NCI-H510A treated with DMSO at 0.1 percent for 48 hours (cell line): ENCODE measurements around the gene AHSP.
"Not testable (repeated sequence)": the region's sequence is repeated elsewhere in the genome, so short reads cannot be mapped to it uniquely, and the experiment has no call there.

Source experiments
- DNase-seq: peaks from one replicate; lab custom pipeline; 2025; lab: John Stamatoyannopoulos, UW

Gene AHSP, protein sequence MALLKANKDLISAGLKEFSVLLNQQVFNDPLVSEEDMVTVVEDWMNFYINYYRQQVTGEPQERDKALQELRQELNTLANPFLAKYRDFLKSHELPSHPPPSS

DNA sequence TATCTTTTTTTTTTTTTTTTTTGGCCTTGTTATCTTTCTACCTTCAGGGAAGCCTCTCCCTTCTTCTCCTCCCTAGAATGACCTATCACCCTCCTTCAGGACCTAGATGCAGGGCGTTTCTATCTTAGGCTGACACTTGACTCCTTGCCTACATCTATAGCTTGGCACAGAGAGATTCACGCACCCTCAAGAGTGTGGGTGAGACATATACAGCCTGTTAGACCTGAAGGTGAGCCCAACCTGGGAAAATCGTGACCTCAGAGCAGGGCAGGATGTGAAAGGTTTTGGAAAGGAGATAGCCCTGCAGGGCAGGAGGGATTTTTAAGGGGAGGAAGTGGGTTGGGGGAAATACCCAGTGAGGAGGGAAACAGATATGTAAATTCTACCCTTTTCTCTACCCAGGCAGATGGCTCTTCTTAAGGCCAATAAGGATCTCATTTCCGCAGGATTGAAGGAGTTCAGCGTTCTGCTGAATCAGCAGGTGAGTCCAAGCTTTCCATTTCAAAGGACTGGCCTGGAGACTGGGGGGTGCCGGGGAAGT, at the start of gene AHSP:
TSS of gene AHSP (plus strand) at position 167 of the 541 bp plus-strand sequence. CDS start at position 407, 240 bp downstream.
- no peak for DNase-seq

DNA sequence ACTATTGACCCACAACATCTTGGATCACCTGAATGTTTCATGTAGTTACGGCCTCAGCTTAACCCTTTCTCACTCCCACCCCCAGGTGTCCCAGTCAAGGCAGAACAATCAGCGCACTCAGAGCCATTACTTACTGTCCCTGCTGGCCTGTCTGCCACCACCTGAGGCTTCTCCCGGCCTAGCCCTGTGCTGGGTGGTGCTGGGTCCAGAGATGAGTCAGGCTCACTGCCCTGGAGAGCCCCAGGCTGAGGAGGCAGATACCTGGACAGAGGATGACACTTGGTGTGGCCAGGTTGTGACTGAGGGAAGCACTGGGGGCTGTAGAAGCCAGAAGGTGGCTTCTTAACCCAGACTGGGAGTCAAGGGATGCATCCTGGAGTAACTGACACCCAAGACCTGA, 48.7 kb upstream of the AHSP start:
- no peak for DNase-seq

DNA sequence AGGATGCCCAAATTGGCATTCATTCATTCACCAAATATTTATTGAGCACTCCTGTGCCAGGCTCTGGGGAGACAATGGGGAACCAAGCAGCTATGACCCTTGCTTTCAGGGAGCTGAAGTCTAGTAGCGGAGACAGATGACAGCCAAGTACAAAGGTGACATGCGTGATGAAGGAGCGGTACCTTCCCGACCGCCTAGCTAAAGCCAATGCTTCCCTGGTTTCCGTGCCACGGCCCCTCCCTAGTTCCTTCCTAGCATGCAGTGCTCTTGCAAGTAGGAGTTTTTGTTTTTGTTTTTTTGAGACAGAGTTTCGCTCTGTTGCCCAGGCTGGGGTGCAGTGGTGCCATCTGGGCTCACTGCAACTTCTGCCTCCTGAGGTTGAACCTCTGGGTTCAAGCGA, 47.9 kb upstream of the AHSP start:
- DNase-seq = no peak

DNA sequence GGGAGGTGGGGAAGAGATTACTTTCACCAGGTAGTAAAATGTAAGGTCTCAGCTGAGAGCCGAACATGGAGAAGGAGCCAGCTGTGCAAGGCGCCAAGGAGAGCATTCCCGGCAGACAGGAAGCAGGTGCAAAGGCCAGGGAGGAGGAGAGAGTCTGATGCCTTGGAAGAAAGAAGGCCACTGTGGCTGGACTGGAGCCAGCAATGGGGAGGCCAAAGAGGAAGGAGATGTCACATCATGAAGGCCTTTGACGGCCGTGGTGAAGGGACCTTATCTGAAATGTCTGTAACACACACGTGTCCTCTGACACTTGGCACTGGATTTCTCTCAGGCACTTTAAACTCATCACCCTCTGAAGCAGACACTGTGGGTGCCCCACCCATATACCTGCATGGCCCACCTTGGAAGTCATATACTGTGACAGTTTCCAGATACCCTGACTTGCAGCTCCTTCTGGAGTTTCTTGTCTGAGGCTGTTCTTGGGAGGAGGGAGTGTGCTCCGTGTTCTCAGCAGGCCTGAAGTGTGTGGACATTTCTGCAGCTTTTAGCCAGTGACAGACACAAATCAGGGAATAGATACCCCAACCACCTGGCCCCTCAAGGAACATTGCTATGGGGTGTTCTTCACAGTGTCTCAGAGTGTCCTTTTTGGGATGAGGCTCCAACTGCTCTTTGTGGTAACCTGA, 46.7 kb upstream of the AHSP start:
- peak; percentile 10 for DNase-seq

DNA sequence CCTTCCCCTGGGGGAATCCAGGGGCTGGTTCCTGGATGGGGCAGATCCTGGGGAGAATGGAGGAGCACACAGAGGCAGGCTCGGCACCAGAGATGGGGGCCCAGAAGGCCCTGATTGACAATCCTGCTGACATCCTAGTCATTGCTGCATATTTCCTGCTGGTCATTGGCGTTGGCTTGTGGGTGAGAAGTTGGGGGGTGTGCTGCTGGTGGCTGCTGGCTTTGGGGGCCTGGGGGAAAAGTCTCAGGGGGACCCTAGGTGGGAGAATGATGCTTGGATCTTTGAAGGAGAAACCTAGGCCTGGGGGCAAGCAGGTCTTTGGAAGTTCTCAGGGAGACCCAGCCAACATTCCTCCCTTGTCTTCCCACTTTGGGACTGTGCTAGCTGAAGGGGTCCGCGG, 44.6 kb upstream of the AHSP start, which contains the start of gene SLC5A2:
TSS of gene SLC5A2 (plus strand) at position 43 of the 400 bp plus-strand sequence. CDS start at position 57, 14 bp downstream.
- no peak for DNase-seq

DNA sequence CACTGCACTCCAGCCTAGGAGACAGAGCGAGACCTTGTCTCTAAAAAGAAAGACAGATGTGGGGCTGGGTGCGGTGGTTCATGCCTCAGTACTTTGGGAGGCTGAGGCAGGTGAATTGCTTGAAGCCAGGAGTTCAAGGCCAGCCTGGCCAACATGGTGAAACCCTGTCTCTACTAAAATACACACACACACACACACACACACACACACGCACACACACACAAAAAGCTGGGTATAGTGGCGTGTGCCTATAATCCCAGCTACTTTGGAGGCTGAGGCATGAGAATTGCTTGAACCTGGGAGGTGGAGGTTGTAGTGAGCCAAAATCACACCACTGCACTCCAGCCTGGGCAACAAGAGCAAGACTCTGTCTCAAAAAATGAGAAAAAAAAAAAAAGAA, 43.7 kb upstream of the AHSP start:
- not testable (repeated sequence) for DNase-seq

DNA sequence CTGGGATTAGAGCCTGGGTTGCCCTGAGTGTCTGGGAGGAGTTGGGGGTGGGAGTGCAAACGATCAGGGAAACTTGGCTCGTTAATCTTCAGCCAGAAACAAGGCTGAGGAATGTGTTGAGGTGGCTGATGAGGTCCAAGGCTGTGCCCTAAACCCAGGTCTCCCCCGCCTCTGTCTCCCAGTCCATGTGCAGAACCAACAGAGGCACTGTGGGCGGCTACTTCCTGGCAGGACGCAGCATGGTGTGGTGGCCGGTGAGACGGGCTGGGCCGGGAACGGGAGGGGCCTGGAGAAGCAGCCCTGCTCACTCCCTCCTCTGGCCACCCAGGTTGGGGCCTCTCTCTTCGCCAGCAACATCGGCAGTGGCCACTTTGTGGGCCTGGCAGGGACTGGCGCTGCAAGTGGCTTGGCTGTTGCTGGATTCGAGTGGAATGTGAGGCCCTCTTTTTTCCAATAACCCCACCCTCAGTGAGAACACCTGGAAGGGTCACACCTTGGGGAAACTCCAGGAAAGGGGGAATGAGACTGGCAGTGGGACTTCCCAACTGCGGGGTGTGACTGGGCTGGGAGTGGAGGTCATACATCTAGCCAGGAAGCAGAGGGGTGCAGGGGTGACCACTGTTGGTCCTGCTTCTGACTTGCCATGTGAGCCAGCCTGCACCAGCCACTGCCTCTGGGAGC, 43.1 kb upstream of the AHSP start:
- no peak for DNase-seq

DNA sequence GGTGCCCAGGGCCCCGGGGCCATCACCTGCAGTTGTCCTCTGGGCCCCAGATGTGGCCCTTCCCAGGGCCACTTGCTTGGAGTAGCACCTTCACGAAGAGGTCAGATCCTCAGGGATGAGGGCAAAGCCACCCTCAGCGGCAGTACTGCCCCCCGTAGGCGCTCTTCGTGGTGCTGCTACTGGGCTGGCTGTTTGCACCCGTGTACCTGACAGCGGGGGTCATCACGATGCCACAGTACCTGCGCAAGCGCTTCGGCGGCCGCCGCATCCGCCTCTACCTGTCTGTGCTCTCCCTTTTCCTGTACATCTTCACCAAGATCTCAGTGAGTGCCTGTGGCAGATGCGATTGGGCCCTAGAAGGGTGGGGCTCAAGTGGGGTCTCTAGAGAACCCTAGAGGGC, 42.1 kb upstream of the AHSP start:
- DNase-seq = no peak

DNA sequence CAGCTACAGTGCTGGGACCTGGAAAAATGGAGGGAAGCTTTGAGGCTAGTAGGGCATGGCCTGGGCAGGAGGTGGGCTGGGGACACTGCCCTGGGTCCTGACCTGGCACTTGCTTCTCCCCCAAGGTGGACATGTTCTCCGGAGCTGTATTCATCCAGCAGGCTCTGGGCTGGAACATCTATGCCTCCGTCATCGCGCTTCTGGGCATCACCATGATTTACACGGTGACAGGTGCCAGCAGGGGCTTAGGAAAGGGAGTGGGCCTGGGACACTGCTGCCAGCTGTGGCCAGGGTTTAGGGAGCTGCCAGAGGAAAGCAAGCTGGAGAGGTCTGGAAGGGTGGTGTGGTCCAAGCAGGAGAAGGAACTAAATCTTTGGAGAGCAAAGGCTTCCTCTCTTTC, 41.7 kb upstream of the AHSP start:
- DNase-seq = no peak

DNA sequence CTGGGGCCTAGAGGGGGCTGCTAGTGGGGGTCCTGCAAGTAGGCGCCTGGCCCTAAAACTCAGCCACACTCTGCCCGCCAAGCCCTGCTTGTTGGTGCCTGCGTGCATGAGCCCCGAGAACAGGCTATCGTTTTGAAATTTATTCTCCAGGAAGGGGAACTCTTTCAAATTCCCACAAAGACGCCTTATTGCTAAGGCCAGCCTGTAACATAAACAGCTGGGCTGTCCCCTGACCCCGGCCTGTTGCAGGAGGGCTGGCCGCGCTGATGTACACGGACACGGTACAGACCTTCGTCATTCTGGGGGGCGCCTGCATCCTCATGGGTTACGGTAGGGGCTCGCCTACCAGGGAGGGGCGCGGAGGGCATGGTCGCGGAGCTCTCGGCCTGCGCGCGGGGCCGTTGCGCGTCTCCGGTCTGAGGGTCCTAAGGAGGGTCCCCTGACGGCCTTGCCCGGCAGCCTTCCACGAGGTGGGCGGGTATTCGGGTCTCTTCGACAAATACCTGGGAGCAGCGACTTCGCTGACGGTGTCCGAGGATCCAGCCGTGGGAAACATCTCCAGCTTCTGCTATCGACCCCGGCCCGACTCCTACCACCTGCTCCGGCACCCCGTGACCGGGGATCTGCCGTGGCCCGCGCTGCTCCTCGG, 40.5 kb upstream of the AHSP start:
- no peak for DNase-seq

DNA sequence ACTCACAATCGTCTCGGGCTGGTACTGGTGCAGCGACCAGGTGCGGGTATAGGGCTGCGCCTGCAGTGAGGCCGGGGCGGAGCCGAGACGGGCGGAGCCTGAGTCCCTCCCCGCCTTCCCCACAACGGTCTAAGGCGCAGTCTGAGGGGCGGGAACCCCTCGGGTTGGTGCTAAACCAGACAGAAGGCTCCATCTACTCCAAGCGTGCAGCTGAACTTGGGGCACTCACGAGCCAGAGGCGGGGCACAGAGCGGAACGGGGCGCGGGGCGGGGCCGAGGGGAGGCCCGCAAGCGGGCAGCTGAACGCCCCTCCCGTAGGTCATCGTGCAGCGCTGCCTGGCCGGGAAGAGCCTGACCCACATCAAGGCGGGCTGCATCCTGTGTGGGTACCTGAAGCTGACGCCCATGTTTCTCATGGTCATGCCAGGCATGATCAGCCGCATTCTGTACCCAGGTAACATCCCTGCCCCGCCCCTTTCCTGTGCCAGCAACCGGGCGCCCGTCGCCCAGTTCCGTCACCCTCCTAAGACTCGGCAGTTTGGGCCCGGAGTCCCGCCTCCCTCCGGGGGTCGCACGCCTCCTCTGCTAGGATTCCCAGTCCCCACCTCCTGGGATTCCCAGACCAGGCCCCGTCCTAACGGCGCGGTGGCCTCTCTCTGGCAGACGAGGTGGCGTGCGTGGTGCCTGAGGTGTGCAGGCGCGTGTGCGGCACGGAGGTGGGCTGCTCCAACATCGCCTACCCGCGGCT, 39.8 kb upstream of the AHSP start:
- peak; percentile 96 for DNase-seq

DNA sequence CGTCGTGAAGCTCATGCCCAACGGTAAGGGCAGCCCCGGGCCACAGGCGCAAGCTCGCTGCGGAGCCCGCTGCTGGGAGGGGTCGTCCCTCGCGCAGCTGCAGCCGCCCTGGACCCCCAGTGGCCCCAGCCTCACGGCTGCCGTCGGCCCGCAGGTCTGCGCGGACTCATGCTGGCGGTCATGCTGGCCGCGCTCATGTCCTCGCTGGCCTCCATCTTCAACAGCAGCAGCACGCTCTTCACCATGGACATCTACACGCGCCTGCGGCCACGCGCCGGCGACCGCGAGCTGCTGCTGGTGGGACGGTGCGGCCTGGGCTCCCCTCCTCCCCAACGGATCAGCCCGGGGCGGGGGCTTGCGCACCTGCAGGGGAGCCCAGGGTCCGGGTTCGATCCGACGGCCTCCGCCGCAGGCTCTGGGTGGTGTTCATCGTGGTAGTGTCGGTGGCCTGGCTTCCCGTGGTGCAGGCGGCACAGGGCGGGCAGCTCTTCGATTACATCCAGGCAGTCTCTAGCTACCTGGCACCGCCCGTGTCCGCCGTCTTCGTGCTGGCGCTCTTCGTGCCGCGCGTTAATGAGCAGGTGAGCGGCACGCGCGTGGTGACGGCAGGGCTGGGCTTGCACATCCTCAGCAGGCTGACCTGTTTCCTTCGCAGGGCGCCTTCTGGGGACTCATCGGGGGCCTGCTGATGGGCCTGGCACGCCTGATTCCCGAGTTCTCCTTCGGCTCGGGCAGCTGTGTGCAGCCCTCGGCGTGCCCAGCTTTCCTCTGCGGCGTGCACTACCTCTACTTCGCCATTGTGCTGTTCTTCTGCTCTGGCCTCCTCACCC, 39.0 kb upstream of the AHSP start:
- DNase-seq = peak; percentile 32

DNA sequence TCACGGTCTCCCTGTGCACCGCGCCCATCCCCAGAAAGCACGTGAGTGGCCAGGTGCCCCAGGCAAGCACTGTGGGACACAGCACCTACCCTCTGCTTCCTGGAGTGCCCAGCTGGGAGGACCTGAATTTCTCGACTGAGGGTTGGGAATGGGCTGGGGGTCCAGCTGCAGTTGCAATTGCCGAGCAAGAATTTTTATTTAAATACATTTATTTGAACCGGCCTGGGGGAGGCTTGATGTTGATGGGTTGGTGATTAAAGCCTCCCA, 38.5 kb upstream of the AHSP start:
- DNase-seq = no peak

DNA sequence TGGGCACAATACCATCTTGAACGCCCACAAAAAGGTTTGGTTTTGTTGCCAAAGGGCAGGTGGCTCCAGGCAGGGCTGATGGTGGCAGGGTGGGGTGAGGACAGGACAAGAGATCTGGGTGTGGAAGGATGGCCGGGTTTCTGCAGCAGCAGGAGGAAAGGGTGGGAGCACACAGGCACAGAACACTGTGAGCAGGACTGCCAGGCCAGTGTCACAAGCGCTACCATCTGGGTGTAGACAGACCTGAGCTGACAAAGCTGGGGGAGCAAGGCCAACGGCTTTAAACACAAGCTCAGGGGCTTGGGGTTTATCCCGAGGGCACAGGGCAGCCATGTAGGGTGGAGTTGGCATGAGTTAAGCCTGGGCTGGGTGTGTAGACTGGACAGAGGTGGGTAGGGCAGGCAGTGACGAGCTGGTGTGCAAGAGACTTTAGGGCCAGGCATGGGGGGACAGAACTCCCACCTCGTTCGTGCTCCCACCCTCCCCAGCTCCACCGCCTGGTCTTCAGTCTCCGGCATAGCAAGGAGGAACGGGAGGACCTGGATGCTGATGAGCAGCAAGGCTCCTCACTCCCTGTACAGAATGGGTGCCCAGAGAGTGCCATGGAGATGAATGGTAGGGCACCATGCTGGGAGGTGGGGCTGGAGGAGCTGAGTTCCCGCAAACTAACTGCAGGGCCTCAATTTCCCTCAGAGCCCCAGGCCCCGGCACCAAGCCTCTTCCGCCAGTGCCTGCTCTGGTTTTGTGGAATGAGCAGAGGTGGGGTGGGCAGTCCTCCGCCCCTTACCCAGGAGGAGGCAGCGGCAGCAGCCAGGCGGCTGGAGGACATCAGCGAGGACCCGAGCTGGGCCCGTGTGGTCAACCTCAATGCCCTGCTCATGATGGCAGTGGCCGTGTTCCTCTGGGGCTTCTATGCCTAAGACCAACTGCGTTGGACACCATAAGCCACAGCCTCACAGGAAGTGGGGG, 37.8 kb upstream of the AHSP start:
- DNase-seq = no peak

DNA sequence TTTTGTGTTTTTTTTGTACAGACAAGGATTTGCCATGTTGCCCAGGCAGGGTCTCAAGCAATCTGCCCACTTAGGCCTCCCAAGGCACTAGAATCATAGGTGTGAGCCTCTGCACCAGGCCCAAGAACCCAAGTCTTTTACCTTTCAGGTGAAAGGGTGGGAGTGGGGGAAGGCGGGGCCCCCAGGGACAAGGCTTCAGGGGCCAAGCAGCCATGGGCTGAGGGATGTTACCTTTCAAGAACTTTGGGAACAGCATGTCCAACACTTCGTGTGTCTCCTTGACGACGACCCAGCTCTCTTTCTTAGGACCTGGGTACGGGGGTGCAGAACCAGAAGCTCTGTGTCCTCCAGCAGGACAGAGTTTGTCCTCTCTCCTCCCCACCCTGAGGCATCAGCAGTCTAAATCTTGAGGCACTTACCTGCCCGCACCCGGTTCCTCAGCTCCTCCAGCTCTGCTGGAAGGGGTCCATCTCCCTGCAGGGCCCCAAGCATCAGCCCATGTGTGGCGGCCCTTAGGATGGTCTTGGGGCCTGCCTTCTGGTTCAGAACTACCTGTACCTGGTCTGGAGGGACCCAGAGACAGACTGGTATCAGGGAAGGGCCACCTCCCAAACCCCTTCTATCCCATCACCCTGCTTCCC, 35.8 kb upstream of the AHSP start:
- DNase-seq = no peak

DNA sequence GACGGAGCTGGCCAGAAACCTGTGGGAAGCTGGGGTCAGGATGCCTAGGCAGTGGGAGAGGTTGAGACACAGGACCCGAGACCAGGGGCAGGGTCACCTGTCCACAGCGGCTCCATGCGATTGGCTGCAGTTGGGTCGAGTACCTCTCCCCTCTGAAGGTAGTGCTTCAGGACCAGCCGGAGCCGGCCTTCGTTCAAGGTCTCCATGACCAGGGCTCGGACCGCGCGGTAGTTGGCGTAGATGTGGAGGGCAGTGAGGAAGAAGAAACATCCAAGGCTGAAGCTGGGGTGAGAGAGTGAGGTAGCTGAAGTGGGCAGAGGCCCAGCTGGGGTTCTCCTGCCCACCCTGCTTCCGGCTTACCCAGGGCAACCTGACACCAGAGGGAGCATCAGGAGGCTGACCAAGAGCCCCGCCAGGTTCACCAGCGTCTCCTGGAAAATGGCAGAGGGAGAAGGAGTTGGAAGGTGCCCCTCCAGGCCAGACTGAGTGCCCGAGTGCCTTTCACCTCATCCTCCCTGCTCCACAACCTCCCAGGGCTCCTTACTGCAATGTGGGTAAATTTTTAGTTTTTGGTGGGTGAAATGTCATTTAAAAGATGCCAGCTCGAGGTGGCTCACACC, 34.1 kb upstream of the AHSP start:
- DNase-seq = no peak

DNA sequence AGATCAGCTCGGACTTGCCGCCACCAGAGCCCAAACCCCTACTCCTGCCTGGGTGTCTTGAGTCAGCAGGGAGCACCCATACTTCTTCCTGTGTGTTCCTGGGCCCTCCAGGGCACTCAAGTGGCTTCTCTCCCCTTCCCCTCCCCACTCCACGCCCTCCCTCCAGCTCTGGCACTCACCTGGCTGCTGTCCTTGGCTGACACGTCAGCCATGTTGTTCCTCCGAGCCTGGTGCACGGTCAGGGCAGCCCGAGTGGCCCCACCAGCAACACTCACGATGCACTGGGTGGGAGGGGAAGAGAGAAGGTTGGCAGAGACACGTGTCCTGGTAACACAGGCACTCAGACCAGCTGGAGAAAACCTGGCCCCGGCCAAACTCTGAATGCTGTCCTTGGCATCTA, 31.0 kb upstream of the AHSP start:
- DNase-seq = no peak

DNA sequence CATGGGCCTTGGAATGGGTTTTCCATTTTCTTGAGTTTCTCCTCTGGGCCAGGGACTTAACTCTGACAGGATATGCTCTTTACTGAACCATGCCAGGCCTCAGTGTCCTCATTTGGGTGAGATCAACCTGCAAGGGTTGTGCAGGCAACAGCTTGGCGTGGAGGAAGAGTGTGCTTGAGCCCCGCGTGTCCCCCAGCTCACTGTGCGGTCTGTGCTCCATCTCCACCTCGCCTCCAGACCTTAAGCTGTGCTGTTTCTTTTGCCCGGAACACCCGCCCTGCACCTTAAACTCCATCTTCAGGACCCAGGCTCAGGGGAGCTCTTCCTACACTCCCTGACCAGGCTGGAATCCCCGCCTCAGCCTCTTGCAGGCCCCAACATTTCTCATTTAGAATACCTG, 29.2 kb upstream of the AHSP start:
- no peak for DNase-seq

DNA sequence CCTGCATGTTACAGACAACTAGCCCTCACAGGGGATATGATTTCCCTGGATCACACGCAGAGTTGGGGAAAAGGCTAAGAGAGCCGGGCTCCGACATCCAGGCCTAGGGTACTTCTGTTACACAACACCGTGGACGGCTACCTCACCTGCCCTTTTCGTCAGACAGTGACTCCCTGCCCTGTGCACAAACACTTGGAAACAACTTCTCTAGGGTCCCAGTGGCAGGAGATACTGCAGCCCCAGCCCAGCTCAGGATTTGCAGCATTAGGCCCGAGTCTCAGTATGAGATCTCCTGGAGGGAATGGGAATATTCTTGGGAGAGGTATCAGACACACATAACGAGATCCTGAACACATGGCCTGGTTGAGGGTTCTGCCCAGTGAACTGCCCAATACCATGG, 27.8 kb upstream of the AHSP start:
- no peak for DNase-seq
